ENCODE data around the gene PILRA. TPM values are rescaled to one million over a fixed set of nuclear protein-coding genes. Genes with fewer than 3 reads are reported as not detected.

The PILRA gene
- total and polyA plus RNA-seq, 2 experiments from 2014 or later, result 0.38 to 5.3 TPM

- Histone ChIP-seq H3K36me3 (ENCODE audit: insufficient read depth) (peaks cover 31% of the 10 kb centered on the region), H3F3A (replicated peaks; ENCODE audit: low read depth) (no peaks in the 10 kb centered on the region), H4K20me1 (replicated peaks; ENCODE audit: insufficient read depth) (no peaks in the 10 kb centered on the region; the same call in 1 of the 2 replicates), H3K4me3 (no peak within 1 kb of the TSS), H3K4me1 (ENCODE audit: insufficient read depth) (no peaks in the 10 kb centered on the region), H3K27ac (ENCODE audit: low read depth) (no peak within 1 kb of the TSS), H3K79me2 (replicated peaks; ENCODE audit: insufficient read depth) (no peaks in the 10 kb centered on the region), H3K4me2 (no peak within 1 kb of the TSS), H3K9me2 (ENCODE audit: insufficient read depth) (no peaks in the 10 kb centered on the region), H2AFZ (no peak within 1 kb of the TSS), H3K27me3 (ENCODE audit: insufficient read depth) (no peaks in the 10 kb centered on the region)
- peak in 1 of 2 experiments; percentile 45; a peak in 2 of 4 replicates for TF ChIP-seq CTCF (conservative IDR thresholded peaks at IDR 0.05; ENCODE audit: low read depth in 2 of 2)
- no peak for TF ChIP-seq ZNF331 (CRISPR knock-in tag; IDR thresholded peaks at IDR 0.05; ENCODE audit: low read depth)
- DNase-seq (ENCODE audit: low spot score) (no peak), ATAC-seq (peak; percentile 78)
- Mint-ChIP-seq H3K4me3 (no peak within 1 kb of the TSS), H3K4me1 (no peaks in the 10 kb centered on the region), H3K36me3 (ENCODE audit: low read depth) (peaks cover 82% of the 10 kb centered on the region), H3K27me3 (ENCODE audit: insufficient read depth, low read depth, poor library complexity) (peaks cover 10% of the 10 kb centered on the region), H3K27ac (no peak within 1 kb of the TSS), H3K9me3 (no peaks in the 10 kb centered on the region)
Observed at GRCh38 chr7:100358027-100358856, 15.0 kb upstream of the PILRA start, which contains the start of gene PILRB. Gene PILRB (plus strand): TSS chr7:100358117. CDS start chr7:100358303, 186 bp downstream.

DNA sequence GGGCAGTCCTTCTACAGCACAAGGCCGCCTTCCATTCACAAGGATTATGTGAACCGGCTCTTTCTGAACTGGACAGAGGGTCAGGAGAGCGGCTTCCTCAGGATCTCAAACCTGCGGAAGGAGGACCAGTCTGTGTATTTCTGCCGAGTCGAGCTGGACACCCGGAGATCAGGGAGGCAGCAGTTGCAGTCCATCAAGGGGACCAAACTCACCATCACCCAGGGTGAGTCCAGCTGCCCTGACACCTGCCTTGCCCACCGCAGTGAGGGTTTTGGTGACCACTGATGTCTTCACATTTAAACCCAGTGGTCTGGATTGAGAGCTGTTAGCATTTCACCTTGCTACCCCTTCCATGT lies 14.5 kb upstream of the PILRA start:
- Mint-ChIP-seq H3K4me1 (no peaks in the 10 kb centered on the region), H3K9me3 (no peaks in the 10 kb centered on the region), H3K27me3 (ENCODE audit: insufficient read depth, low read depth, poor library complexity) (peaks cover 6% of the 10 kb centered on the region), H3K27ac (no peak overlapping the region), H3K36me3 (ENCODE audit: low read depth) (peaks cover 82% of the 10 kb centered on the region), H3K4me3 (no peak overlapping the region)
- no peak overlapping the region for H3K27ac ChIP-seq (ENCODE audit: low read depth)
- no peaks in the 10 kb centered on the region; the same call in 1 of the 2 replicates for H4K20me1 ChIP-seq (replicated peaks; ENCODE audit: insufficient read depth)
- no peak overlapping the region for H3K4me2 ChIP-seq
- H3K9me2 ChIP-seq (ENCODE audit: insufficient read depth), result no peaks in the 10 kb centered on the region
- DNase-seq (ENCODE audit: low spot score) (no peak), ATAC-seq (no peak)
- H3K27me3 ChIP-seq (ENCODE audit: insufficient read depth), result no peaks in the 10 kb centered on the region
- no peaks in the 10 kb centered on the region for H3K4me1 ChIP-seq (ENCODE audit: insufficient read depth)
- no peaks in the 10 kb centered on the region for H3F3A ChIP-seq (replicated peaks; ENCODE audit: low read depth)
- H3K79me2 ChIP-seq (replicated peaks; ENCODE audit: insufficient read depth), result no peaks in the 10 kb centered on the region
- H3K36me3 ChIP-seq (ENCODE audit: insufficient read depth), result peaks cover 31% of the 10 kb centered on the region
- H3K4me3 ChIP-seq, result no peak overlapping the region
- no peak overlapping the region for H2AFZ ChIP-seq
- no peak for TF ChIP-seq ZNF114 (CRISPR knock-in tag; IDR thresholded peaks at IDR 0.05)
- no peak for TF ChIP-seq ETS1 (IDR thresholded peaks at IDR 0.05)
- no peak for TF ChIP-seq STAT1 (IDR thresholded peaks at IDR 0.05; ENCODE audit: unreplicated experiment)
- TF ChIP-seq, protein P1, sequence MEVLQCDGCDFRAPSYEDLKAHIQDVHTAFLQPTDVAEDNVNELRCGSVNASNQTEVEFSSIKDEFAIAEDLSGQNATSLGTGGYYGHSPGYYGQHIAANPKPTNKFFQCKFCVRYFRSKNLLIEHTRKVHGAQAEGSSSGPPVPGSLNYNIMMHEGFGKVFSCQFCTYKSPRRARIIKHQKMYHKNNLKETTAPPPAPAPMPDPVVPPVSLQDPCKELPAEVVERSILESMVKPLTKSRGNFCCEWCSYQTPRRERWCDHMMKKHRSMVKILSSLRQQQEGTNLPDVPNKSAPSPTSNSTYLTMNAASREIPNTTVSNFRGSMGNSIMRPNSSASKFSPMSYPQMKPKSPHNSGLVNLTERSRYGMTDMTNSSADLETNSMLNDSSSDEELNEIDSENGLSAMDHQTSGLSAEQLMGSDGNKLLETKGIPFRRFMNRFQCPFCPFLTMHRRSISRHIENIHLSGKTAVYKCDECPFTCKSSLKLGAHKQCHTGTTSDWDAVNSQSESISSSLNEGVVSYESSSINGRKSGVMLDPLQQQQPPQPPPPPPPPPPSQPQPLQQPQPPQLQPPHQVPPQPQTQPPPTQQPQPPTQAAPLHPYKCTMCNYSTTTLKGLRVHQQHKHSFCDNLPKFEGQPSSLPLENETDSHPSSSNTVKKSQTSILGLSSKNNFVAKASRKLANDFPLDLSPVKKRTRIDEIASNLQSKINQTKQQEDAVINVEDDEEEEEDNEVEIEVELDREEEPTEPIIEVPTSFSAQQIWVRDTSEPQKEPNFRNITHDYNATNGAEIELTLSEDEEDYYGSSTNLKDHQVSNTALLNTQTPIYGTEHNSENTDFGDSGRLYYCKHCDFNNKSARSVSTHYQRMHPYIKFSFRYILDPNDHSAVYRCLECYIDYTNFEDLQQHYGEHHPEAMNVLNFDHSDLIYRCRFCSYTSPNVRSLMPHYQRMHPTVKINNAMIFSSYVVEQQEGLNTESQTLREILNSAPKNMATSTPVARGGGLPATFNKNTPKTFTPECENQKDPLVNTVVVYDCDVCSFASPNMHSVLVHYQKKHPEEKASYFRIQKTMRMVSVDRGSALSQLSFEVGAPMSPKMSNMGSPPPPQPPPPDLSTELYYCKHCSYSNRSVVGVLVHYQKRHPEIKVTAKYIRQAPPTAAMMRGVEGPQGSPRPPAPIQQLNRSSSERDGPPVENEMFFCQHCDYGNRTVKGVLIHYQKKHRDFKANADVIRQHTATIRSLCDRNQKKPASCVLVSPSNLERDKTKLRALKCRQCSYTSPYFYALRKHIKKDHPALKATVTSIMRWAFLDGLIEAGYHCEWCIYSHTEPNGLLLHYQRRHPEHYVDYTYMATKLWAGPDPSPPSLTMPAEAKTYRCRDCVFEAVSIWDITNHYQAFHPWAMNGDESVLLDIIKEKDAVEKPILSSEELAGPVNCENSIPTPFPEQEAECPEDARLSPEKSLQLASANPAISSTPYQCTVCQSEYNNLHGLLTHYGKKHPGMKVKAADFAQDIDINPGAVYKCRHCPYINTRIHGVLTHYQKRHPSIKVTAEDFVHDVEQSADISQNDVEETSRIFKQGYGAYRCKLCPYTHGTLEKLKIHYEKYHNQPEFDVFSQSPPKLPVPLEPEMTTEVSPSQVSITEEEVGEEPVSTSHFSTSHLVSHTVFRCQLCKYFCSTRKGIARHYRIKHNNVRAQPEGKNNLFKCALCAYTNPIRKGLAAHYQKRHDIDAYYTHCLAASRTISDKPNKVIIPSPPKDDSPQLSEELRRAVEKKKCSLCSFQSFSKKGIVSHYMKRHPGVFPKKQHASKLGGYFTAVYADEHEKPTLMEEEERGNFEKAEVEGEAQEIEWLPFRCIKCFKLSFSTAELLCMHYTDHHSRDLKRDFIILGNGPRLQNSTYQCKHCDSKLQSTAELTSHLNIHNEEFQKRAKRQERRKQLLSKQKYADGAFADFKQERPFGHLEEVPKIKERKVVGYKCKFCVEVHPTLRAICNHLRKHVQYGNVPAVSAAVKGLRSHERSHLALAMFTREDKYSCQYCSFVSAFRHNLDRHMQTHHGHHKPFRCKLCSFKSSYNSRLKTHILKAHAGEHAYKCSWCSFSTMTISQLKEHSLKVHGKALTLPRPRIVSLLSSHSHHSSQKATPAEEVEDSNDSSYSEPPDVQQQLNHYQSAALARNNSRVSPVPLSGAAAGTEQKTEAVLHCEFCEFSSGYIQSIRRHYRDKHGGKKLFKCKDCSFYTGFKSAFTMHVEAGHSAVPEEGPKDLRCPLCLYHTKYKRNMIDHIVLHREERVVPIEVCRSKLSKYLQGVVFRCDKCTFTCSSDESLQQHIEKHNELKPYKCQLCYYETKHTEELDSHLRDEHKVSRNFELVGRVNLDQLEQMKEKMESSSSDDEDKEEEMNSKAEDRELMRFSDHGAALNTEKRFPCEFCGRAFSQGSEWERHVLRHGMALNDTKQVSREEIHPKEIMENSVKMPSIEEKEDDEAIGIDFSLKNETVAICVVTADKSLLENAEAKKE (CRISPR knock-in tag; IDR thresholded peaks at IDR 0.05), result no peak
- no peak for TF ChIP-seq NANOG (IDR thresholded peaks at IDR 0.05; ENCODE audit: borderline replicate concordance)
- TF ChIP-seq JUNB (IDR thresholded peaks at IDR 0.05; ENCODE audit: unreplicated experiment), result no peak
- TF ChIP-seq POLR2AphosphoS5 (IDR thresholded peaks at IDR 0.05; ENCODE audit: low read depth), result no peak
- TF ChIP-seq EZH2 (IDR thresholded peaks at IDR 0.05; ENCODE audit: low read depth, unreplicated experiment), result no peak
